PC-9 (cell line): ENCODE results near the gene CDC42BPG.

Source experiments
- CTCF ChIP-seq: fragments of 200-600 bp; sonication (generic); conservative IDR thresholded peaks from 2 replicates; pipeline ENCODE4 v1.6.1; 2017; ENCODE audit warnings: mixed run types, antibody characterized with exemption, mild to moderate bottlenecking, moderate library complexity
- EZH2 ChIP-seq: fragments of 200-600 bp; sonication (generic); IDR thresholded peaks from 2 replicates; pipeline ENCODE4 v1.8.0; 2017; ENCODE audit warnings: antibody characterized with exemption, low read depth

GRCh38 chr11:64890522-64890939 is 46.1 kb upstream of the CDC42BPG start:
- TF ChIP-seq CTCF (no peak), EZH2 (no peak)
